H1 (cell line): ENCODE results near the gene POLG. TPM values are rescaled to one million over a fixed set of nuclear protein-coding genes. Genes with fewer than 3 reads are reported as not detected.

ENCODE experiments used
- CTCF ChIA-PET: fragments of 300-600 bp; sonication (Branson Sonifier 250); formaldehyde crosslinking; loops from one replicate; lab custom pipeline; 2021; ENCODE audit not compliant: partially characterized antibody; lab: Charles Lee
- POLR2A ChIA-PET: fragments of 300-600 bp; sonication (Branson Sonifier 250); formaldehyde crosslinking; loops from one replicate; lab custom pipeline; 2021; ENCODE audit warnings: inconsistent platforms; ENCODE audit not compliant: partially characterized antibody; lab: Charles Lee
- DNase-seq, 2 experiments: peaks; one replicate each; pipeline versions ENCODE4 v3.0.0 to v3.0.0-alpha.2; 2010 to 2022; ENCODE audit warnings: low spot score in 2 of 2, low read depth in 1 of 2, mixed read lengths in 1 of 2
- FAIRE-seq: peaks from 2 replicates; lab custom pipeline; 2011; peaks lifted over from hg19 to GRCh38; lab: Jason Lieb, UNC
- H2AFZ ChIP-seq: 2 replicates; pipeline ENCODE4 v1.8.1; 2012; ENCODE audit warnings: low read length, inconsistent platforms
- H2AK5ac ChIP-seq: 2 replicates; pipeline ENCODE4 v1.6.1; 2013; ENCODE audit warnings: low read depth, low read length
- H2BK120ac ChIP-seq: replicated peaks from 2 replicates; pipeline ENCODE3; 2013; ENCODE audit warnings: low read depth, low read length, inconsistent platforms
- H2BK12ac ChIP-seq: 2 replicates; pipeline ENCODE4 v1.6.1; 2013; ENCODE audit warnings: low read depth, low read length
- H2BK15ac ChIP-seq: 2 replicates; pipeline ENCODE4 v1.6.1; 2013; ENCODE audit warnings: low read length
- H2BK20ac ChIP-seq: 2 replicates; pipeline ENCODE4 v1.6.1; 2013; ENCODE audit warnings: low read length
- H2BK5ac ChIP-seq: 2 replicates; pipeline ENCODE4 v1.6.1; 2013; ENCODE audit warnings: low read depth, low read length
- H3K14ac ChIP-seq: 2 replicates; pipeline ENCODE4 v1.6.1; 2013; ENCODE audit warnings: inconsistent platforms; ENCODE audit not compliant: insufficient read length
- H3K18ac ChIP-seq: 2 replicates; pipeline ENCODE4 v1.6.1; 2013; ENCODE audit warnings: low read length; ENCODE audit errors: extremely low read depth
- H3K23ac ChIP-seq: 2 replicates; pipeline ENCODE4 v1.6.1; 2013; ENCODE audit warnings: inconsistent platforms; ENCODE audit not compliant: insufficient read length
- H3K23me2 ChIP-seq: 2 replicates; pipeline ENCODE4 v1.6.1; 2013; ENCODE audit warnings: low read depth, low read length
- H3K27ac ChIP-seq: 2 replicates; pipeline ENCODE4 v1.6.1; 2011; ENCODE audit warnings: low read depth, low read length, inconsistent platforms
- H3K27me3 ChIP-seq, 4 experiments: replicated peaks in 1 of 4; 1 replicate in 1 of 4; 2 replicates in 3 of 4; pipeline versions ENCODE4 v1.6.1 to v1.8.1; 2011 to 2013; ENCODE audit warnings: low read length in 3 of 4, mild to moderate bottlenecking in 3 of 4, inconsistent platforms in 2 of 4, mixed read lengths in 2 of 4, moderate library complexity in 1 of 4; ENCODE audit not compliant: control insufficient read depth in 3 of 4, insufficient read depth in 3 of 4; ENCODE audit errors: extremely low read depth in 1 of 4
- H3K36me3 ChIP-seq, 4 experiments: 2 replicates each; pipeline versions ENCODE4 v1.6.1 to v1.8.1; 2011 to 2013; ENCODE audit warnings: mild to moderate bottlenecking in 4 of 4, low read length in 3 of 4, moderate library complexity in 2 of 4, control low read depth in 1 of 4, inconsistent platforms in 1 of 4; ENCODE audit not compliant: insufficient read depth in 4 of 4, control insufficient read depth in 2 of 4
- H3K4ac ChIP-seq: replicated peaks from 2 replicates; pipeline ENCODE3; 2013; ENCODE audit warnings: low read length, low read depth, mixed read lengths, inconsistent platforms; ENCODE audit not compliant: insufficient read length
- H3K4me1 ChIP-seq, 4 experiments: replicated peaks in 1 of 4; 1 replicate in 1 of 4; 2 replicates in 3 of 4; pipeline versions ENCODE4 v1.6.1 to v1.8.1; 2011 to 2013; ENCODE audit warnings: low read length in 3 of 4, inconsistent platforms in 2 of 4, mixed read lengths in 1 of 4; ENCODE audit not compliant: insufficient read depth in 4 of 4, control insufficient read depth in 3 of 4
- H3K4me2 ChIP-seq, 2 experiments: 2 replicates each; pipeline versions ENCODE4 v1.6.1 to v1.8.1; 2011 to 2013; ENCODE audit warnings: low read depth in 2 of 2, low read length in 2 of 2, control low read depth in 1 of 2, inconsistent platforms in 1 of 2, mild to moderate bottlenecking in 1 of 2; ENCODE audit not compliant: insufficient read depth in 1 of 2
- H3K4me3 ChIP-seq, 4 experiments: fragments of 200-600, 300-600 bp in 1 of 4; sonication (generic), shearing (Covaris generic), sonication (Bioruptor Twin) in 1 of 4; 2 replicates each; pipeline versions ENCODE4 v1.5.1 to v1.8.1; 2011 to 2016; ENCODE audit warnings: low read length in 4 of 4, low read depth in 3 of 4, control low read depth in 2 of 4, inconsistent platforms in 2 of 4, mild to moderate bottlenecking in 2 of 4, mixed read lengths in 1 of 4, moderate library complexity in 1 of 4; ENCODE audit not compliant: insufficient read depth in 2 of 4; ENCODE audit errors: extremely low read depth in 1 of 4
- H3K56ac ChIP-seq: replicated peaks from 2 replicates; pipeline ENCODE3; 2013; ENCODE audit warnings: low read depth, mild to moderate bottlenecking, mixed read lengths, low read length, inconsistent platforms; ENCODE audit not compliant: insufficient read length
- H3K79me1 ChIP-seq: 2 replicates; pipeline ENCODE4 v1.6.1; 2013; ENCODE audit warnings: low read depth, low read length, control low read depth
- H3K79me2 ChIP-seq, 2 experiments: 2 replicates each; pipeline versions ENCODE4 v1.6.1 to v1.8.1; 2012 to 2013; ENCODE audit warnings: low read length in 2 of 2, mild to moderate bottlenecking in 2 of 2, inconsistent platforms in 1 of 2; ENCODE audit not compliant: insufficient read depth in 2 of 2, control insufficient read depth in 1 of 2
- H3K9ac ChIP-seq, 4 experiments: replicated peaks in 1 of 4; 1 replicate in 1 of 4; 2 replicates in 3 of 4; pipeline versions ENCODE4 v1.6.1 to v1.8.1; 2011 to 2013; ENCODE audit warnings: low read depth in 3 of 4, low read length in 3 of 4, control low read depth in 2 of 4, mild to moderate bottlenecking in 2 of 4, moderate library complexity in 2 of 4, inconsistent platforms in 1 of 4; ENCODE audit errors: extremely low read depth in 1 of 4
- H3K9me3 ChIP-seq, 2 experiments: 2 replicates each; pipeline versions ENCODE4 v1.6.1 to v1.8.1; 2012 to 2013; ENCODE audit warnings: mild to moderate bottlenecking in 2 of 2, moderate library complexity in 2 of 2, control low read depth in 1 of 2, inconsistent platforms in 1 of 2, low read depth in 1 of 2, low read length in 1 of 2, mixed read lengths in 1 of 2; ENCODE audit not compliant: insufficient read depth in 2 of 2
- H4K20me1 ChIP-seq, 2 experiments: replicated peaks in 1 of 2; 2 replicates each; pipeline versions ENCODE3 to v1.8.1; 2011 to 2013; ENCODE audit warnings: inconsistent platforms in 2 of 2, low read length in 2 of 2, mild to moderate bottlenecking in 1 of 2; ENCODE audit not compliant: insufficient read depth in 2 of 2, control insufficient read depth in 1 of 2
- H4K5ac ChIP-seq: 2 replicates; pipeline ENCODE4 v1.6.1; 2013; ENCODE audit warnings: low read length, low read depth, mixed read lengths, inconsistent platforms; ENCODE audit not compliant: insufficient read length
- H4K8ac ChIP-seq: 2 replicates; pipeline ENCODE4 v1.8.0; 2013; ENCODE audit warnings: mild to moderate bottlenecking, moderate library complexity, low read length, inconsistent platforms; ENCODE audit not compliant: insufficient read depth; ENCODE audit errors: extremely low read depth
- H4K91ac ChIP-seq: replicated peaks from 2 replicates; pipeline ENCODE3; 2013; ENCODE audit warnings: low read length, mixed read lengths, inconsistent platforms; ENCODE audit not compliant: insufficient read length
- ASH2L ChIP-seq: fragments of 200-600, 300-600 bp; sonication (generic); IDR thresholded peaks from one replicate; pipeline ENCODE4 v1.7.1; 2017; ENCODE audit warnings: low read length
- RXRA ChIP-seq: IDR thresholded peaks from 2 replicates; pipeline ENCODE4 v1.6.1; 2011; ENCODE audit warnings: low read depth, mild to moderate bottlenecking, low read length, moderate library complexity; ENCODE audit not compliant: insufficient read depth
- WGBS, 2 experiments: shearing (Covaris generic) in 1 of 2; methylation state at CpG; one replicate each; pipeline versions ENCODE4 v1.1.6 to v1.1.7; 2013 to 2015; ENCODE audit warnings: low lambda C conversion rate in 2 of 2, mixed read lengths in 2 of 2, inconsistent platforms in 1 of 2, low coverage in 1 of 2, missing lambda C conversion rate in 1 of 2; ENCODE audit not compliant: insufficient replicate concordance in 2 of 2, insufficient coverage in 1 of 2, insufficient read length in 1 of 2; ENCODE audit errors: extremely low coverage in 1 of 2, missing lambda C conversion rate in 1 of 2; 5-methylcytosine and 5-hydroxymethylcytosine counted together
- polyA plus RNA-seq, 7 experiments: library from polyadenylated mRNA; depleted of rRNA in 3 of 7; stranded (reverse) in 5 of 7; unstranded in 2 of 7; fragments of >200 nt in 5 of 7; fragments of 200-250 nt in 2 of 7; gene quantifications; 1 replicate in 5 of 7; 2 replicates in 1 of 7; 4 replicates in 1 of 7; pipeline versions ENCODE4 v1.2.1 to v1.2.3, GENCODE V29; 2011 to 2013; ENCODE audit warnings: missing spikeins in 2 of 7, mixed read lengths in 2 of 7
- total RNA-seq: library from RNA; stranded (reverse); fragmentation: NEBNext Ultra II Directional; extraction: Animal tissue kit (Norgen Biotek cat#: 25700); gene quantifications from 2 replicates; pipeline ENCODE4 v1.2.1, GENCODE V29; 2021

POLG gene
- total and polyA plus RNA-seq, 2 of the 8 experiments (the other 6 are each of a cell fraction or from before 2014, with no cell fraction given): 14.8 to 52.3 TPM

DNA sequence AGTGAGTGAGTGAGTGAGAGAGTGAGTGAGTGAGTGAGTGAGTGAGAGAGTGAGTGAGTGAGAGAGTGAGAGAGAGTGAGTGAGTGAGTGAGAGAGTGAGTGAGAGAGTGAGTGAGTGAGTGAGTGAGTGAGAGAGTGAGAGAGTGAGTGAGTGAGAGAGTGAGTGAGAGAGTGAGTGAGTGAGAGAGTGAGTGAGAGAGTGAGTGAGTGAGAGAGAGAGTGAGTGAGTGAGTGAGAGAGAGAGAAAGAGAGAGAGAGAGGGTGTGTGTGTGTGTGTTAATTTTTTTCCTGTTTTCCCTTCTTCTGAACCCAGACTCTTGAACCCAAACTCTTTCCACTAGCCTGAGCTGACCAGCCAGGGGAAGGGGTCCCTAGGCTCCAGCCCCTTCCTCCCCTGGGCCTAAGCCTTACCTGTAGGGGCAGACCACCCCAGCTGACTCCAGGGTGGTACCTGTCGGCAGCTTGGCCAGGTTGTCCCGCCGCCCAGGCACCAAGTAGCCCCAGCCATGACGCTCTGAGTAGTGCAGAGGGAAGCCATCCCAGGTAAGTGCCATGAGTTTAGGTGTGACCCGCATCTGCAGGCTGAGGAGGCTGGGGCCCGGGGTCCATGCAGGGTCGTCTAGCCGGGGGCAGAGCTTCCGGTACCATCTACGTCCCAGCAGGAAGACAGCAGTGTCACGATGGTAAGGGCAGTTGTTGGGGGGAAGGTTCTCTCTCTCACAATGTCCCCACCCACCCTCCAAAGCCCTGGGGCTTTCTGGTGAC is 9.4 kb downstream of the POLG start:
- no peak overlapping the region for H3K4me3 ChIP-seq
- H3K14ac ChIP-seq: no peak overlapping the region
- DNase-seq (no peak), FAIRE-seq (no peak)
- TF ChIP-seq RXRA: no peak
- peak; percentile 44 for TF ChIP-seq ASH2L
- H3K36me3 ChIP-seq: peaks cover 75 to 97% (median 90%) of the 10 kb centered on the region in 4 experiments
- no peak overlapping the region for H3K4ac ChIP-seq
- H4K8ac ChIP-seq: no peak overlapping the region
- ChIA-PET CTCF (interaction anchor here (1.2 to 1.9 kb wide), 2 partner anchors 8 to 117 kb away, joined by 3 to 11 read pairs; no protein-coding TSS in a partner anchor), POLR2A (interaction anchor here (0.9 to 20.0 kb wide), 2 partner anchors 11 to 31 kb away, joined by 3 to 250 read pairs; no protein-coding TSS in a partner anchor)
- no peak overlapping the region for H3K56ac ChIP-seq
- no peaks in the 10 kb centered on the region for H3K4me1 ChIP-seq
- no peak overlapping the region for H2BK15ac ChIP-seq
- H3K9ac ChIP-seq: no peak overlapping the region
- no peaks in the 10 kb centered on the region for H3K79me2 ChIP-seq
- no peak overlapping the region for H3K27ac ChIP-seq
- no peak overlapping the region for H2BK120ac ChIP-seq
- H3K23ac ChIP-seq: no peak overlapping the region
- H3K18ac ChIP-seq: no peak overlapping the region
- H3K9me3 ChIP-seq: no peaks in the 10 kb centered on the region
- H3K23me2 ChIP-seq: no peaks in the 10 kb centered on the region; the same call in 1 of the 2 replicates
- no peak overlapping the region for H4K91ac ChIP-seq
- no peaks in the 10 kb centered on the region; the same call in none of the 2 replicates for H3K79me1 ChIP-seq
- no peak overlapping the region for H2AFZ ChIP-seq
- 90% methylated on average over 11 of the region's 11 CpGs; no CpG with 5 or more reads in 1 of the 2 experiments for WGBS, 2 experiments
- no peaks in the 10 kb centered on the region for H3K27me3 ChIP-seq
- peaks cover 7 to 35% of the 10 kb centered on the region in 2 experiments for H4K20me1 ChIP-seq
- no peak overlapping the region for H2AK5ac ChIP-seq
- H3K4me2 ChIP-seq: no peak overlapping the region
- H2BK12ac ChIP-seq: no peak overlapping the region
- no peak overlapping the region for H2BK5ac ChIP-seq
- no peak overlapping the region for H4K5ac ChIP-seq
- H2BK20ac ChIP-seq: no peak overlapping the region
